Fibroblast of mammary gland (primary cell): ENCODE measurements around the gene RPTOR.

Source experiments
- DNase-seq: peaks from one replicate; pipeline ENCODE4 v3.0.0-alpha.2; 2010; ENCODE audit warnings: low read depth
- H3K4me3 ChIP-seq: 2 replicates; pipeline ENCODE4 v1.5.1; 2011; ENCODE audit warnings: low read depth, mild to moderate bottlenecking, low read length, moderate library complexity; ENCODE audit not compliant: control insufficient read depth
- CTCF ChIP-seq: conservative IDR thresholded peaks from 2 replicates; pipeline ENCODE4 v1.5.1; 2011; ENCODE audit warnings: low read depth, low read length, inconsistent platforms; ENCODE audit not compliant: control insufficient read depth, insufficient read depth

The RPTOR gene

GRCh38 chr17:80927791-80928216, 383.2 kb downstream of the RPTOR start:
- no peak for DNase-seq
- TF ChIP-seq CTCF: no peak
- no peak overlapping the region for H3K4me3 ChIP-seq

- TF ChIP-seq CTCF: no peak
- H3K4me3 ChIP-seq: no peak overlapping the region
- no peak for DNase-seq
Measured at GRCh38 chr17:80929449-80929848, 384.8 kb downstream of the RPTOR start.

GRCh38 chr17:80930335-80931279, 386.0 kb downstream of the RPTOR start:
- no peak overlapping the region for H3K4me3 ChIP-seq
- no peak for TF ChIP-seq CTCF
- DNase-seq: no peak

- TF ChIP-seq CTCF: no peak
- no peak overlapping the region for H3K4me3 ChIP-seq
- DNase-seq: peak; percentile 66
Measured at GRCh38 chr17:80931421-80932265, 387.0 kb downstream of the RPTOR start.

GRCh38 chr17:80935526-80935925, 390.9 kb downstream of the RPTOR start:
- no peak overlapping the region for H3K4me3 ChIP-seq
- no peak for DNase-seq
- TF ChIP-seq CTCF: no peak

GRCh38 chr17:80936218-80936617, 391.6 kb downstream of the RPTOR start:
- no peak for DNase-seq
- TF ChIP-seq CTCF: no peak
- no peak overlapping the region for H3K4me3 ChIP-seq
